HUDEP-2 (cell line): ENCODE measurements around the gene FNDC8.

Experiments
- DNase-seq, 76 experiments: peaks; one replicate each; lab custom pipeline; 2025; ENCODE audit not compliant: unreplicated experiment in 76 of 76; lab: John Stamatoyannopoulos, UW

FNDC8 gene

GRCh38 chr17:35121315-35121714, at the start of gene FNDC8:
Gene FNDC8, plus strand, starts transcription at chr17:35121615. Its CDS starts 79 bp downstream, at chr17:35121694.
- DNase-seq = no peak

- DNase-seq = no peak
Observed at GRCh38 chr17:35073183-35073790, 48.1 kb upstream of the FNDC8 start.

- no peak for DNase-seq
Observed at GRCh38 chr17:35073991-35074627, 47.3 kb upstream of the FNDC8 start.

GRCh38 chr17:35074711-35075707, 46.4 kb upstream of the FNDC8 start:
- no peak for DNase-seq

- no peak for DNase-seq
Observed at GRCh38 chr17:35076874-35077273, 44.5 kb upstream of the FNDC8 start.

- no peak for DNase-seq
Observed at GRCh38 chr17:35079547-35080423, 41.6 kb upstream of the FNDC8 start.

GRCh38 chr17:35080536-35080935, 40.9 kb upstream of the FNDC8 start:
- no peak for DNase-seq

DNA sequence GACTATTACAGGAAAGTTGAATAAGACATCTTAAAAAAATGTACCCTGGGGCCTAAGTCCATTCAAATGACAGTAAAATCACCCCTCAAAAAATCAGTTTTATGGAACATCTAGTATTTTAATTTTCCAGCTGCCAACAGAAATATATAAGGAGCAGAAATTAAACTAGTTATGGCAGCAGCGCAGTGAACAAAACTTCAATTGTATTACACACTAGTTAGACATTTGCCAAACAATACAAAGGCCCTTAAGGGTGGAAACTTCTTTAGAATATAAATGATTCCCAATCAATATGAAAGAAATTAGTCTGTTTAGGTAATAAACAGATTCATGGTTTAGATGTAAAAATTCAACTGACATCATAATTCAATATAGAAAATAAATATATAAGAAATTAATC, 39.8 kb upstream of the FNDC8 start:
- no peak for DNase-seq

DNA sequence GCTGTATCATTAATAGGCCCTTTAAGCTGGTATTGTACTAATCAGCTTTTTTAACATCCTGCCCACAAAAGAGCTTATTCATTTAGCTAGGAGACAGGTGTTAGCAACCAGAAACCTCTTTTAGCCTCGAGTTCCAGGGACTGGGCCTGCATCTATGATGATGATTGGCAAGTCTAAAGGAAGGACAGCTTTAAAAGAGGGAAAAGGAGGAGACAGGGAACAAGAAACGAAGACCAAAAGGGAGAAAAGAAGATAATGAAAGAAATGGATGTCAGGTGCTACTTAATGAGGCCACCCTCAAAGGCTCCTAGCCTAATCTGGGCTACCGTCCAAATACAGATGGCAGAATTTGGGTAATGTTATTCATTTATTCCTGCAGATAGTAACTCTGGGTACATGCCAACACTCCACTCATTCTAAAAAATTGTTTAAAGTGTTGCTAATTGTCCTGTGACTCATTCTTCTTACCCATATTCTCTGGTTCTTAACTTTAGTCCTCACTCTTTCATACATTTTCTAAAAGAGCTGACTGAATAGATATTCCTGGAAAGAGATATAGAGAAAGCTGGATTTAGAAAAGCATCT, 39.2 kb upstream of the FNDC8 start:
- DNase-seq = peak in 45 of 76 experiments; percentile 1 to 84 (median 43)

- no peak for DNase-seq
Observed at GRCh38 chr17:35083071-35083470, 38.3 kb upstream of the FNDC8 start.

DNA sequence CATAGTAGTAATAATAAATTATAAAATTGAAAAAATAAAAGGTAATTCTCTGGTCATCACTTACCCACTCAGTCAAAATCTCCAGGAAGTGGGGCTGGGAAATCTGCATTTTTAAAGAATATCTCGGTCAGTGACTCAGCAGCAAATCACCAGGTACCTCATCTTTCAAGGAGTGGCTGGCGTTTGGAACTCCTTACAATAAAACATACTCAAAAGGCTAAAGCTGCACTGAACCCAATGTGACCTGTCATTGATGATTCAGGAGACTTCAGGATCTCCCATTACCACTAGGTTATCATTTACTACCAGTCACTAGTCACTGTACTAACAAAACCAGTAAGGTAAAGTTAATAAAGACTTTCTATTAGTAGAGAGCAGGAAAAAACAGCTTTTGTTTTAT, 36.4 kb upstream of the FNDC8 start:
- DNase-seq = peak in 1 of 76 experiments; percentile 11

- no peak for DNase-seq
Observed at GRCh38 chr17:35086164-35086563, 35.3 kb upstream of the FNDC8 start.

GRCh38 chr17:35086931-35087573, 34.4 kb upstream of the FNDC8 start:
- no peak for DNase-seq

DNA sequence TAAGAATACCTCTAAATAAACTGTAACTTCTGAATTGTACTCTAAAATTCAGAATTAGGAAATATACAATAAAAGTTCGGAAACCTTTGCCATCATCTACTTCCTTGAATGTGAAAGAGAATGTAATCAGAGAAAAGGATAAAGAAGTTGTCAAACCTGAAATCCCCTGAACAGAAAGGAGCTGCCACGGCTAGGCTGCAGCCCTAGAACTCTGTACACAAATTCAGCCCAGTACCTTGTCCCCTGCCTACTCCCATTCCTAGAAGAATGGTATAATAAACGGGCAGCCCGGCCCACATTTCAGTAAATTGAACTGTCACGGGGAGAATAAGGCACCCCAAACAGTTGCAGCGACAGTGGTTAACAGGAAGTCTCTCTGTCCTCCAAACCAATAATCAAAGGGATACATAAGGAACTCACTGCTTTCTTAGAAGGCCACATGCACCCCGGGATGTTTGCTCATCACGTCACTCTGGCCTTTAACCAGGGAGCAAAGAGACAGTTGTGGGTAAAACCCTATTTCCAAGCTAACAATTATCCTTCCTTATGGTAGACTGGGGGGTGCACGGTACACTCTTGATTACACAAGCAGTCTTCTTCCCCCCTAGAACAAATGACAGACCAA, 33.6 kb upstream of the FNDC8 start:
- peak in 17 of 76 experiments; percentile 11 to 55 (median 27) for DNase-seq

GRCh38 chr17:35088356-35088880, 33.0 kb upstream of the FNDC8 start:
- peak in 29 of 76 experiments; percentile 5 to 55 (median 25) for DNase-seq

DNA sequence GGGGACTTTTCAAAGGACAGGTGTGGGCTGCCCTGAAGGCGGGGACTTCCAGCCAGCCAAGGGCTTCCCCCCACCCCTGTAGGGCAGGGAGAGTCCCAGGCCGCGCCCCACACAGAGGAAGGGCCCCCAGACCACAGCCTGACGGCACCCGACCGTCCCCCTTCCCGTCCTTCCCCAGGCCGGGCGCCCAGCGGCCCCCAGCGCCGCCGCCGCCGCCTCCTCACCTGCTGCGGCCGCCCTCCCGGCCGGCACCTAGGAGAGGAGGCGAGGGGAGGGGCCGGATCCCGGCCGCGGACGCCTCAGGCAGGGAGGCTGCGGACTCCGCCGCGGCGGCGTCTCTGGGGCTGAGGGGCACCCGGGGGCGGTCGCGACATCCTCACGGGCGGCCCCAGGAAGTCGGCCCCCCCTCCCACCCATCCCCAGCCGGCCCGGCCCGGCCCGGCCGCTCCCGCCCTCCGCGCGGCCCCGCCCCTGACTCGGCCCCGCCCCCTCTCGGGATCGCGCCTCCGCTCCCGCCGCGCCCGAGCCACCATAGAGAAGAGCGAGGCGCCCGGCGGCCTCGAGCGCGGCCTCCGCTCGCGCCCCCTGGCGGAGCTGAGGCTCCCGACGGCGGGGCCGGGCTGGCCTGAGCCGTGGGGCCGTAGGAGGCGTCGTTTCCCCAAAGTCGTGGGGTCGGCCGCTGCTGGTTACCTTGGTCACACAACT, 32.4 kb upstream of the FNDC8 start:
- peak in 70 of 76 experiments; percentile 9 to 86 (median 74) for DNase-seq

- peak in 11 of 76 experiments; percentile 19 to 78 (median 46) for DNase-seq
Observed at GRCh38 chr17:35089586-35090296, 31.7 kb upstream of the FNDC8 start.
